GM19452 (cell line): ENCODE measurements around the gene EPS8L1.
A peak's percentile ranks its signal among the peaks of the same experiment; 100 is the strongest.

Experiments used
- ATAC-seq: cut with Tn5 transposase; IDR thresholded peaks from one replicate; pipeline ENCODE4 v1.9.1; 2021; ENCODE audit not compliant: unreplicated experiment

The EPS8L1 gene

DNA sequence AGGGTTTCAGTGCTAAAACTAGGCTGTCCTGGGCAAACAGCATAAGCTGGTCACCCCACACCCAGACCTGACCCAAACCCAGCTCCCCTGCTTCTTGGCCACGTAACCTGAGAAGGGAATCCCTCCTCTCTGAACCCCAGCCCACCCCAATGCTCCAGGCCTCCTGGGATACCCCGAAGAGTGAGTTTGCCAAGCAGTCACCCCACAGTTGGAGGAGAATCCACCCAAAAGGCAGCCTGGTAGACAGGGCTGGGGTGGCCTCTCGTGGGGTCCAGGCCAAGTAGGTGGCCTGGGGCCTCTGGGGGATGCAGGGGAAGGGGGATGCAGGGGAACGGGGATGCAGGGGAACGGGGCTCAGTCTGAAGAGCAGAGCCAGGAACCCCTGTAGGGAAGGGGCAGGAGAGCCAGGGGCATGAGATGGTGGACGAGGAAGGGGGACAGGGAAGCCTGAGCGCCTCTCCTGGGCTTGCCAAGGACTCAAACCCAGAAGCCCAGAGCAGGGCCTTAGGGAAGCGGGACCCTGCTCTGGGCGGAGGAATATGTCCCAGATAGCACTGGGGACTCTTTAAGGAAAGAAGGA lies 39.0 kb downstream of the EPS8L1 start:
- ATAC-seq, result no peak

DNA sequence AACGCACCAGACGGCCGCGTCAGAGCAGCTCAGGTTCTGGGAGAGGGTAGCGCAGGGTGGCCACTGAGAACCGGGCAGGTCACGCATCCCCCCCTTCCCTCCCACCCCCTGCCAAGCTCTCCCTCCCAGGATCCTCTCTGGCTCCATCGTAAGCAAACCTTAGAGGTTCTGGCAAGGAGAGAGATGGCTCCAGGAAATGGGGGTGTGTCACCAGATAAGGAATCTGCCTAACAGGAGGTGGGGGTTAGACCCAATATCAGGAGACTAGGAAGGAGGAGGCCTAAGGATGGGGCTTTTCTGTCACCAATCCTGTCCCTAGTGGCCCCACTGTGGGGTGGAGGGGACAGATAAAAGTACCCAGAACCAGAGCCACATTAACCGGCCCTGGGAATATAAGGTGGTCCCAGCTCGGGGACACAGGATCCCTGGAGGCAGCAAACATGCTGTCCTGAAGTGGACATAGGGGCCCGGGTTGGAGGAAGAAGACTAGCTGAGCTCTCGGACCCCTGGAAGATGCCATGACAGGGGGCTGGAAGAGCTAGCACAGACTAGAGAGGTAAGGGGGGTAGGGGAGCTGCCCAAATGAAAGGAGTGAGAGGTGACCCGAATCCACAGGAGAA lies 39.9 kb downstream of the EPS8L1 start:
- ATAC-seq, result no peak

DNA sequence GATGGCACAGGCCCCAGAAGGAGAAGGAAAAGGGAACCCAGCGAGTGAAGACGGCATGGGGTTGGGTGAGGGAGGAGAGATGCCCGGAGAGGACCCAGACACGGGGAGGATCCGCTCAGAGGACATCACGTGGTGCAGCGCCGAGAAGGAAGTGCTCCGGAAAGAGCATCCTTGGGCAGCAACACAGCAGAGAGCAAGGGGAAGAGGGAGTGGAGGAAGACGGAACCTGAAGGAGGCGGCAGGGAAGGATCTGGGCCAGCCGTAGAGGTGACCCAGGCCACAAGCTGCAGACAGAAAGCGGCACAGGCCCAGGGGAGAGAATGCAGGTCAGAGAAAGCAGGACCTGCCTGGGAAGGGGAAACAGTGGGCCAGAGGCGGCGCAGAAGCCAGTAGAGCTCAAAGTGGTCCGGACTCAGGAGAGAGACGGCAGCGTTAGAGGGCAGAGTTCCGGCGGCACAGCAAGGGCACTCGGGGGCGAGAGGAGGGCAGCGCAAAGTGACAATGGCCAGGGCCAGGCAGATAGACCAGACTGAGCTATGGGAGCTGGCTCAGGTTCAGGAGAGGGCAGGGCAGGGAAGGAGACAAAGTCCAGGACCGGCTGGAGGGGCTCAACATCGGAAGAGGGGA lies 40.7 kb downstream of the EPS8L1 start:
- no peak for ATAC-seq

DNA sequence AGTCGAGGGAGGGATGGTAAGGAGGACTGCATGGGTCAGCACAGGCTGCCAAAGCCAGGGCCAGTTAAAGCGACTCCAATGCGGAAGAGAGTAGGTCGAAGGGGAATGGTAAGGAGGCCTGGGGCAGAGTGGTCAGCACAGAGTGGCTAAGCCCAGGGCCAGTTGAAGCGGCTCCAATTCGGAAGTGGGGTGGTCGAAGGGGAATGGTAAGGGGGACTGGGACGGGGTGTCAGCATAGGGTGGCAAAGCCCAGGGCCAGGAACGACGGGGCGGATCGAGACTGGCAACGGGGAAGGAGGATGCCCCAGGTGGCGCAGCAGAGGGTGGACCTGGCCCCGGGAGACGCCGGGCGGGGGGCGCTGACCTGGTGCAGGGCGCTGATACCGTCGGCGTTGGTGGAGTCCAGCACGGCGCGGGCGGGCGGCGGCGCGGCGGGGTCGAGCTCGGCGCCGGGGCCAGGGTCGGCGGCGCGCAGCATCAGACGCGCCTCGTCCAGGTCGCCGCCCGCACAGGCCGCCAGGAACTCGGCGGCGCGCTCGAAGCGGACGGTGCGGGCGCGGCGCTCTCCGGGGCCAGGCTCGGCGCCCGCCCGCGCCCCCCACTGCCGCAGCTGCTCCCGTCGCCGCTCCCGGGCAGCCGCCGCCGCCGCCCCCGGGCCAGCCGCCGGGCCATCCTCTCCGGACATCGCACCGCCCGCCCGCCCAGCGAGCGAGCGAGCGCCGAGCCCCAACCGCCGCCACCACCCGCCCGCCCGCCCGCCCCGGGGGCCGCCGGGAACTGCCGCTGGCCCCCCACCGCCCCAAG lies 41.4 kb downstream of the EPS8L1 start, which contains the start of gene PPP1R12C:
PPP1R12C (minus strand) TSS at position 779 of the 804 bp plus-strand sequence; CDS start at position 685, 94 bp downstream.
- ATAC-seq, result peak; percentile 12

DNA sequence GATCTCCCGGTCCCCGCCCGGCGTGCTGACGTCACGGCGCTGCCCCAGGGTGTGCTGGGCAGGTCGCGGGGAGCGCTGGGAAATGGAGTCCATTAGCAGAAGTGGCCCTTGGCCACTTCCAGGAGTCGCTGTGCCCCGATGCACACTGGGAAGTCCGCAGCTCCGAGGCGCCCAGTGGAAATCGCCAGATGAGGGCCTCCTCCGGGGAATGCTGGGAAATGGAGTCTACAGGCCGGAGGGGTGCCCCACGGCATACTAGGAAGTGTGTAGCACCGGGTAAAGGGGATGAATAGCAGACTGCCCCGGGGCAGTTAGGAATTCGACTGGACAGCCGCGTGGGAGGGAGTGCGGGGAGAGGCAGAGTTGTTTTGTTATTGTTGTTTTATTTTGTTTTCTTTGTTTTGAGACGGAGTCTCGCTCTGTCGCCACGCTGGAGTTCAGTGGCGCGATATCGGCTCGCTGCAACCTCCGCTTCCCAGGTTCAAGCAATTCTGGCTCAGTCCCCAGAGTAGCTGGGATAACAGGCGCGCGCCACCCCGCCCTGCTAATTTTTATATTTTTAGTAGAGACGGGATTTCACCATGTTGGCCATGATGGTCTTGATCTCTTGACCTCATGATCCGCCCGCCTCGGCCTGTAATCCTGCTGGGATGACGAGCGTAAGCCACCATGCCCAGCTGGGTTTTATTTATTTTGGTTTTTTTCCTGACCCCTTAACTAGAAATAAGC lies 42.2 kb downstream of the EPS8L1 start:
- peak; percentile 90 for ATAC-seq

DNA sequence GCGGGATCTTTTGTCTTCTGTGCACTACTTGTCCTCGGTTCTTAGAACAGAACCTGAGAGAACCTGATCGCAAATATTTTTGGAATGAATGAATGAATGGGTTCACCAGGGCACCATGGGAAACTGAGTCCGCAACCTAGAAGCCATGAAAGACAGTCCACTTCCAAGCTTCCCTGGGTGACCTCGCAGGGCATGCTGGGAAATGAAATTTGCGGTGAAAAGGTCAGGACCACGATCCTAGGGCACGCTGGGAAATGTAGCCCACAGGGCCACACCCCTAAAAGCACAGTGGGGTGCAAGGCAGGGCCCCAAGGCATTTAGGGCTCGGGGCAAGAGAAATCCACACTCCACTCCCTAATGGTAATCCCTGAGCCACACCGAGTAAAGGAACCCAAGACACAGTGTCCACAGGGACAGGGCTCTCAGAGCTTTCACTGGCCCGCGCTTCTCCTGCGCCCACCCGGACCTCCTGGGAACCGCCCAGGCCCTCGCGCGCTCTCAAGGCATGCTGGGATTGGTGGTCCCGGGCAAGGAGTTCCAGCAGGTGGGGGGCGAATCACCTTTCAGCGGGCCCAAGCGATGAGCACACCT lies 42.8 kb downstream of the EPS8L1 start:
- no peak for ATAC-seq

DNA sequence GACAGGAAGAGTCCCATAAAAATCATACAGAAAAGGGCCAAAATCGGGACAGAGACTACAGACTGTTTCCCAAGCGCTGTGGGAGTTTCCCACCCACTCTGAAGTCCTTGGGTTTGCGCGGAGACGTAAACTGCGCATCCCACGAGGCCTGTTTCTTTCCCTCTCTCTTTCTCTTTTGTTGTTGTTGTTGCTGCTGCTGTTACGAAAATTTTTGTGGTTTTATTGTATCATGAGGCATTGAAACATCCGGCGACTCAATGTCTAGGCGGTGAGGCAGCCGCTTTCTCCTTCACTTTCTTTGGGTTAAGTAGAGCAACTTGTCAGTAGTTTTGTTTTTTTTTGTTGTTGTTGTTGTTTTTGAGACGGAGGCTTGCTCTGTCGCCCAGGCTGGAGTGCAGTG lies 43.4 kb downstream of the EPS8L1 start:
- no peak for ATAC-seq

DNA sequence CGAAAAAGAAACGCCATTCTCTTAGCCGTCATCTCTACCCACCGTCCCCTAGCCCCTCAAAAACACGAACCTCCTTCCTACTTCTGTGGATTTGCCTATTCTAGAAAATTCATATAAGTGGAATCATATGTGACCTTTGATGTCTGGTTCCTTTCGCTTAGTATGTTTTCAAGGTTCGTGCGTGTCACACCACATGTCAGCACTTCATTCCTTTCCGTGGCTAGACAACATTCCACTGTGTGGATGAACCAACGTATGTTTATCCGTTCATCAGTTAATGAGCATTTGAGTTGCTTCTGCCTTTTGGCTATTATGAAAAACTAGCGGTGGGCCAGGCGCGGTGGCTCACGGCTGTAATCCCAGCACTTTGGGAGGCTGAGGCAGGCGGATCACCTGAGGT lies 55.8 kb downstream of the EPS8L1 start:
- ATAC-seq, result no peak

DNA sequence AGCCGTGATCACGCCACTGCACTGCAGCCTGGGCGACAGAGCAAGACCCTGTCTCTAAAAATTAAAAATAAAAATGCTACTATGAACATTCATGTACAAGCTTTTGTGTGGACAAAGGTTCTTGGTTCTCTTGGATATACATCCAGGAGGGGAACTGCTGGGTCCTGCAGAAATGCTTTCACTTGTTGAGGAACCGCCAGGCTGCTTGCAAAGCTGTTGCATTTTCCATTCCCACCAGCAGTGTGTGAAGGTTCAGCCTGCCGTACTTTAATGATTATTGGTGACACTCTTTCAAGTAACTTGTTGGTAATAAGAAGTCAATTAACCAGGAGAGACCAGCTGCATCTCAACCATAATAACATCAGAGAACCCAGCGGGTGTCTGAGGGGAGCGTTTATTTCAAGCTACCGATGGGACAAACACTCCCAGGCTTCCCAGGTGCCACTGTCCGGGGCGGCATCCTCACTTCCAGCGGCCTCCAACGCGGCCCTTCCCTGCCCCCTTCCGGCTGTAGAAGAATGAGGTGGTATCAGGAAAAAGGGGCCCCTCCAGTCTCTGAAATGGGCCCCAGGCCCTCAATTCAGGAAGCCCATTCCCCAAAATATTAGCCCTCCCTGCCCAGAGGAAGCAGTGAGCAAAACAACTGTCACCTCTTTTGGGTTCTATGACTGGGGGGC lies 56.9 kb downstream of the EPS8L1 start:
- ATAC-seq, result no peak

DNA sequence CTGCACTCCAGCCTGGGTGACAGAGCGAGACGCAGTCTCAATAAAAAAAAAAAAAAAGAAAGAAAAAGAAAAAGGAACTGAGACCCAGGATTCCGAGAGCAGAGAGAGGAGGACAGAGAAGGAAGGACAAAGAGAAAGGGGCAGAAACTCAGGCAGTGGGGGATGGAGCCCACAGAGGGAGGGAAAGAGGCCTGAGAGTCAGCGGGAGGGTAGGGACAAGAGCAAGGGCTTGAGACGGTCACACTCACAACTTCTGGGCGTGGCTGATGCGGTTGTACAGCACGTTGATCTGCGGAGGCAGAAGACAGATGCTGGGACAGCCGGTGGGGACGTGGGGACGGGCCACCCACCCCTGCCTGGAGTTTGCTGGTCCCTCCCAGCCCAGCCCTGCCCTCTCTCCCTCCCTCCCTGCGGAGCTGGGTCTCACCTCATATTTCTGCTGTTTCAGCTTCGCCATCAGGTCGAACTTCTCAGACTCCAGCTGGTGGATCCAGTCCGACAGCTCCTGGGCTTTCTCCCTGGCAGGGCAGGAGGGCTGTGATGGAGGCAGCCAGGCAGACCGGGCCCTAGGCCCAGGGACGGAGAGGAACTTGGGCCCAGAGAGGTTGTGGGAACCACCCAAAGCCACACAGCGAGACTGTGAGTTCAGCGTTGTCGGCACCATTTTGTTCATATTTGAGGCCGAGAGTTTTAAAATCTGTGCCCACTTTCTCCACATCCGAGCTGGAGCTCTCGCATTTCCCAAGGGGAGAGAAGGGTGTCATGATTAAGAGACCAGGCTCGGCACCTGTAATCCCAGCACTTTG lies 58.2 kb downstream of the EPS8L1 start:
- ATAC-seq, result no peak

DNA sequence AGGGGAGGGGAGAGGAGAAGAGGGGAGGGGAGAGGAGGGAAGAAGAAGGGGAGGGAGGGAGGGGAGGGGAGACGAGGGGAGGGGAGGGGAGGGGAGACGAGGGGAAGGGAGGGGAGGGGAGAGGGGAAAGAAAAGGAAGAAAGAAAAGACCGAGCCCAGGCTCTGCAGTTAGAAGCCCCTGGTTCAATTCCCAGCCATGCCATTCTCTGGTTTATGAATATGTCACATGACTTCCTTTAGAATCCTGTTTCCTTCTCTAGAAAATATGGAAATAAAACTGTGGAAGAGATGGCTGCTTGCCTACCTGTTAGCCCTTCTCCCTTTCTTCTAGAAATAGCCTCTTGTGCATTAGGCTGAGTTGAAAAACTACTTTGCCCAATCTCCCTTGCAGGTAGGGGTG lies 59.1 kb downstream of the EPS8L1 start:
- no peak for ATAC-seq

DNA sequence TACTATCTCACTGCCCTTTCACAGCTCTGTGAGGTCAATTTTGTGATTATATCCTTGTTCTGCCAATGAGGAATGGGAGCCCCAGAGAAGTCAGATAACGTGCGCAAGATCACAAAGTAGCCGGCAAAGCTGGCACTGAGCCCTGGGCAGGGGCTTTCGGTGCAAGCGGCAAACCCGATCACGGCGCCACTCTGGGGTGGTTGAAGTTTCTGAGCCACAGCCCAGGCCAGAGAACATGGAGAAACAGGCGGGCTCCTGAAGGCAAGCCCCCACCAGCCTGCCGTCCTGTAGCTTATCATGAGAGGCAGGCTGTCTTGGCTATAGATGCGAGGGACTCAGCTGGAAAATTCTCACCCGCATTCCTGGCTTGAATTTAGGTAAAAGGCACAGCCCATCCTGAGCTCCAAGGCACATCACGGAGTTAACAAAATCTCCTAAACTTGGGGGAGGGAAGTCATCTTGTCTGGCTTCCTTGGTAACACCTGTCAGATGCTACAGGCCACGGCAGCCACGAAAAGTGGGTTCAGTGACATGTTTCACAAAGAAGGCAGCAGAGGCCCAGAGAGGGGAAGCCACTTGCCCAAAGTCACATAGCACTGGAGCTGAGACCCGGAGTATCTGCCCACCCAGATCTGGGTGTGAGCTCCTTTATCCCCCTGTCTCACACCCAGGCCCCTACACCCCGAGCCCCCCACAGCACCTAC lies 60.9 kb downstream of the EPS8L1 start:
- no peak for ATAC-seq
